NCI-H524 (cell line): ENCODE measurements around the gene PRSS33.

ENCODE experiments used
- DNase-seq, 2 experiments: peaks; one replicate each; lab custom pipeline; 2025; lab: John Stamatoyannopoulos, UW

PRSS33 gene

DNA sequence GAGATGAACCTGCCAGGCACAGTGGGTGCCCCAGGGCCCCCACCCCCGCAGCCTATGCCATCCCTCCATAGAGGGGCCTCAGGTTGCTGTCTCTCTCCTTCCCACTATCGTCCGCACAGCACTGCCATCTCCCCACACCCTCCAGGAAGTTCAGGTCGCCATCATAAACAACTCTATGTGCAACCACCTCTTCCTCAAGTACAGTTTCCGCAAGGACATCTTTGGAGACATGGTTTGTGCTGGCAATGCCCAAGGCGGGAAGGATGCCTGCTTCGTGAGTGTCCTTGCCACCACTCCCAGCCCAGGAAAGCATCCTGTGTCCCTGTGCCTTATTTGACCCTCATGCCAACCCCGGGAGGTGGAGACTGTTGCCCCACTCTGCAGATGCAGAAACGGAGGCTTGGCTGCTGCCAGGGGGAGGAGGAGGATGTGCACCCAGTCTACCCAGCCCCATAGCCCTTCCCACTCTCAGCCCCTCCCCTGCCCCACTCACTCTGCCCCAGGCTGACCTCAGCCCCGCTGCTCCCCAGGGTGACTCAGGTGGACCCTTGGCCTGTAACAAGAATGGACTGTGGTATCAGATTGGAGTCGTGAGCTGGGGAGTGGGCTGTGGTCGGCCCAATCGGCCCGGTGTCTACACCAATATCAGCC, 33.6 kb upstream of the PRSS33 start:
- no peak for DNase-seq

DNA sequence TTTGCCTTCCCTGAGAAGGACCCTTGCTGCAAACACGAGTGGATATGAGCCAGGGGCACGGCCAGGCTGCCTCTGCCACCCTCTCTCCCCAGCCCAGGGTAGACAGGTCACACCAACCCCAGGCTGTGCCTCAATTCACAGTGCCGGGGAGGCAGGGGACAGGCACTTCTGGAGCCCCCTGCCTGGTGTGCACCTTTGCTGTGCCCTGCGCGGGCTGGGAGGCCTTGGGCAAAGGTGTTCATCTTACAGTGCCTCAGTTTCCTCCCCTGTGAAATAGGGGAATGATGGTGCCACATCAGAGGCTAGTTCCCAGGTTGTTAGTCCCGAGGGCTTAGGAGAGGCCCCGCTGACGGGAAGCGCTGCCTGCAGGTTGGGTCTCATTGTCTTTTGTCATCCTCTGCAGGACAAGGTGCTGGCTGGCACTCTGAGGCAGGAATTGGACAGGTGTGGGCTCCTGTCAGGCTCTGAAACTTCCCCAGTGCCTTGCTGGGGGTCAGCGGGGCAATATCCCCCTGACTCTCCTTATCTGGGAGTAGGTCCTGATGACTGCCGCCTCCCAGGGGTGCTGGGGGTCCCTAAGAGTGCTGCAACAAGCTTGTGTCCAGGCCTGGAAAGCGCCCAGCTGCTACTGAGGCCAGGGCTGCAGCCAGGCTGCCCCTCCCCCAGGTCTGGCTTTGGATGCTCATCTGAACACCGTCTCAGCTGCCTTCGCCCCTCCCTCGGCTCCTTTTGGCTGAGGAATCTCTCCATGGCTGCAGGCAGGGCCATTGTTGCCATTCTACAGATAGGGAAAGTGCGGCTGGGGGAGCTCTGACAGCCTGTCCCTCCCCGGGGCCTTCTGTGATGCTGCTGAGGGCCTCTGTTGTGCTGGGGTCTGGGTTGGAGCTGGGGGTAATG, 32.8 kb upstream of the PRSS33 start:
- no peak for DNase-seq

DNA sequence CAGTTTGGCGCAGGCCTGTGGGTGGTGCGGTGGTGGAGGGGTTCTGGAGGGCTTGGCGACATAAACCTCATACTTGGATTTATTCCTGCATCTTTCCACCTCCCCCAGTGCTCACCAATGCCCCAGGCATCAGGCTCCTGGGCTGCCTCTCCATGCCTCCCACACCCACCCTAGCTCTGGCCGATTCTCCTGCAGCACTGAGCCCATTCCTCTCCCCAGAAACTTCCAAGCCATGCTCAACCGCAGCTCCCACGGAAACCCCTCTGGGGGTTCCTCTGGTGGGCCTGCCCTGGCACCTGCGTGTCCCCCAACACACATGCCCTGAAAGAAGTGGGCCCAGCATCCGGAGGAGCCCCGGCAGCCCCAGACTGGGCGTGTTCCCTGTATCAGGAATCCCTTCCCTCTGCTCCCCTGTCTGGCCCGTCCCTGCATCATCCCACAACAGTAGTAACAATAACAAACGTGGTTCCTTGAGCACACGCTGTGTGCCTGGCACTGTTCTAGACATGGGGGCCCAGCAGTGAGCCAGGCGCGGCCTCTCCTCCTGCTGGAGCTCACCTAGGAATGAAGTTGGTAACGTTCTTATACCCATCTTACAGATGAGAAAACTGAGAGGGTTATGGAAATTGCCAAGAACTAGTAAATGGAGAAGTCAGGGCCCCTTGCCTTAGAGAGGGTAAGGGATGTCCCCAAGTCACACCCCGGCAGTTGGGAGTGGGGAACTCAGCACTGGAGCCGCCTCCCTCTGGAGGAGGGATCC, 32.0 kb upstream of the PRSS33 start:
- DNase-seq, result no peak

GRCh38 chr16:2818272-2818876, 31.0 kb upstream of the PRSS33 start:
- DNase-seq, result no peak

GRCh38 chr16:2817340-2818271, 30.2 kb upstream of the PRSS33 start:
- DNase-seq, result no peak

DNA sequence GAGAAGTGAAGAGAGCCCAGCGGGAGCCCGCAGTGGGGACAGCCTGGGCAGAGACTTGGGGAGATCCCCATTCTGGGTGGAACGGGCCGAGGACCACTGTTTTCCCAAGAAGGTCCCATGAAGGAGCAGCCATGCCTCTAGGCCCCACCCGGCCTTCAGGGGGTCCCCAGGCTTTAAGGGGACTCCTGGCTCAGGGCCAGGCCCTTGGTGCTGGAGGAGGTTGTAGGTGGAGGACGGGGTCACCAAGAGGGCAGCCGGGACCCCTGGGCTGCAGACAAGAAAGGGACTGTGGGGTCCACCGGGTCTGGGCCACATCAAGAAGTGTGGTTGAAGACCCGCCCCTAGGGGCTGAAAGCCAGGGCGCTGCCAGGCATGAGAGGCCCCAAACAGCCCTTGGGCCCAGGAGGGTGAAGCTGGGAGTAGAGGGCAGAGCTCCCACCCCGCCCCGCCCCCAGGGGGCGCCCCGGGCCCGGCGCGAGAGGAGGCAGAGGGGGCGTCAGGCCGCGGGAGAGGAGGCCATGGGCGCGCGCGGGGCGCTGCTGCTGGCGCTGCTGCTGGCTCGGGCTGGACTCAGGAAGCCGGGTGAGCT, 29.5 kb upstream of the PRSS33 start, which contains the start of gene PRSS21:
Gene PRSS21 (plus strand): TSS at position 487 of the 589 bp plus-strand sequence. CDS start 32 bp downstream, at position 519.
- DNase-seq, result no peak

DNA sequence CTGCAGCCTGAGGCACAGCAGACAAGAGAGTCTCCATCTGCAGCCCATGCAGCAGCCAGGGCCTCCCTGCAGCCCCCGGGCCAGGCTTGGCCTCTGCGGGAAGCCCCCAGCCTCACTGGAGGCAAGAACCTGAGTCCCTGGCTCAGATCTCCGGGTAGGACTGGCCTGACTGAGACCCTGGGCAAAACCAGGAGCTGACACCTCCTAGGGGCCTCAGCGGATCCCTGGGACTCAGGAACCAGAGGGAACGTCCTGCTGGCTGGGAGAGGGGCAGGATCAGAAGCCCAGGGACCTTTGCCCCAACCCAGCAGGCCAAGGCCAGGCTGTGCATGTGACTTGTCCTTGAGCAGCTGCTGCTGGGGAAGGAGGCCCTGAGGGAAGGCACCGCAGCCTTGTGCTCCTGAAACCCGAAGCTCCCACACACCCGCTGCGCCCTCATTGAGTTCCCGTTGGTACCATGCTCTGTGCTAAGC, 28.0 kb upstream of the PRSS33 start:
- DNase-seq, result no peak

DNA sequence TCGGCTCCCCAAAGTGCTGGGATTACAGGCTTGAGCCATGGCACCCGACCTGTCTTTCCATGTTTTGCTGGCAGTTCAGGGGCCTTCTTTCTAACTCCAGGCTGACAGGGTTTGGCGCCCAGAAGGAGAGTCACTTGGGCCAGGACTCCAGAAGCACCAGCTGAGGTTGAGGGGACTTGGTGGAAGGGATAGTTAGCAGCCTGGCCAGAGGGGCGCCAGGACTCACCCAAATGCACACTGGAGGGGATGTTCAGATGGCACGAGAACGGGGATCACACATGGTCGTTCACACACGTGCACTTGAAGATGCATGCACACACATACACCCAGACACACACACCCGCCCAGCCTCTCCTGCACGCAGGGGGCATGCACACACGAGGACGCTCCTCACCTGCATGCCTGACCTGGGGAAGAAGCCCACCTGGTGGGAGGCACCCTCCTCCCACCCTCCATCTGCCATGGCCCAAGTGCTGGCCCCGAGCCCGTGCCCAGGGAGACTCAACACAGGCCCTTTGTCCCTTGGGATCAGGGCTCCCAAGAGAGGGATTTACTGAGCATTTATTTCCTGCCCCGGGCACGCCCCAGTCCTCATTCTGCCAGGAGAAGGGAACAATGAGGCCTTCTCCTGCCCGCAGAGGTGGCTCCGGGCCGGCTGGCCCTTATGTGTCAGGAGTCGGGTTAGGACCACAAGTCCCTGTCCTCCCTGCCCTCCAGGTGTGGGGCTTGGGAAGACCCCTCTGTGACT, 27.4 kb upstream of the PRSS33 start:
- DNase-seq, result no peak

DNA sequence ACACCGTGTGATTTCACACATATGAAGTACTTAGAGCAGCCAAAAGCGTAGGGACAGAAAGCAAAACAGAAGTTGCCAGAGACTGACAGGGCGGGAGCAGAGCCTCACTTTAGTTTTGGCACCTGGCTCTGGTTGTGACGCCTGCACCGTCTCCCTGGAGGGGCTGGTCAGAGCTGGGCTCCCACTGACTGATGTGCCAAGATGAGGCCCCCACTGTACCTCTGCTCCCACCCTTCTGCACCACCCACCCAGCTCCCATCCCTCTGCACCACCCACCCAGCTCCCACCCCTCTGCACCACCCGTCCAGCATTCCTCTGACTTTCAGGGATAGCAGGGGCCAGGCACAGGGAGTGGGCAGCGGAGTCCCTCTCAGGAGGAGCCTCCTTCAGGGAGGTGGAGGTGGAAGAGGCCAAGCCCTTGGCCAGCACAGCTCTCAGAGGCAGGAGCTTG, 26.4 kb upstream of the PRSS33 start:
- DNase-seq, result no peak

DNA sequence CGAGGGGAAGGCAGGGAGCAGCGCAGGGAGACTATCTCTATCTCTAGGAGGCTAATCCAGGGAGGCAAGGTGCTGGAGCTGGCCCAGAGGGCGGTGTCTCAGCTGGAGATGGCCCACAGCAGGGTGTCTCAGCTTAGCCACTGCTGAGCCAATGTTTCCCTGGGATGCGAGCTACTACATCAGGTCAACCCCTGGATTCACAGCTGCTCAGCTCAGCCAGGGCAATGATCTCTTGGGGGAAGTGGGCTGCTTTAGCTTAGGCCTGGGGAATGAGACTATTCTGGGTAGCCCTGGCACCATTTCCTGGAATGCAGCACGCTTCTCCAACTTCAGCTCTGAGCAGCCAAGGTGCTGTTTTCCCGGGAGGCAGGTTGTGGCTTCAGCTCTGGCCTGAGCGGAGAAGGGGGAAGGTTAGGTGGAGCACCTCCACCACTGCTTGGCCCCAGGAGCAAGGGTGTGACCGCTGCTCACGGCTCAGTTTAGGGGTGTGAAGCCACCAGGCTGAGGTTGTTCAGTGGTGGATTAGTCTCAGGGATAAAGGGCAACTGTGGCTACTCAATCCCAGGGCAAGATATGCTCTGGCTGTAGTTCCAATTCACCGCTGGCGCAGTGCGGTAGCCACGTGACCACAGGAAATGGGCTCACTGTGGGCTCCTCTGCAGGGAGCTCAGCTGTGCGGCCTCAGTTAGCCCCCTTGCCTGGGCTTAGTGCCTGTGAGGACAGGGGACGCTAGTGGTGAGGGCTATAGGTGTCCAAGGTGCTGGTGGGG, 24.5 kb upstream of the PRSS33 start:
- DNase-seq, result no peak

GRCh38 chr16:2810651-2811050, 23.3 kb upstream of the PRSS33 start:
- DNase-seq, result no peak

DNA sequence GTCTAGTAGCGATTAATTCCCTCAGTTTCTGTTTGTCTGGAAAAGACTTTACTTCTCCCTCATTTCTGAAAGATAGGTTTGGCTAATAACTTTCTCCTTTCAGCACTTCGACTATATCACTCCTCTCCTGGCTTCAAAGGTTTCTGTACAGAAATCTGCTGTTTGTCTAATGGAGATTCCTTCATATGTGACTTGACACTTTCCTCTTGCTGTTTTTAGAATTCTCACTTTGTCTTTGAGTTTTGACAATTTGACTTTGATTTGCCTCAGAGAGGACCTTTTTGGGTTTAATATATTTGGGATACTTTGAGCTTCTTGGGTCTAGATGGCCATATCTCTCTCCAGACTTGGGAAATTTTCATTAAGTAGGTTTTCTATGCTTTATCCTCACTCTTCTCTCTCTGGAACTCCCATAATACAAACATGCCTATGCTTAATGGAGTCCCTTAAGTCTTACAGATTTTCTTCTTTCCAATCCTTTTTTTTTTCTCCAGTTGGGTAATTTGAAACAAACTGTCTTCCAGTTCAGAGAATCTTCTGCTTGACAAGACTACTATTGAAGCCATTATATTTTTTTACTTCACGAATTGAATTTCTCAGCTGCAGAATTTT, 21.9 kb upstream of the PRSS33 start:
- no peak for DNase-seq

DNA sequence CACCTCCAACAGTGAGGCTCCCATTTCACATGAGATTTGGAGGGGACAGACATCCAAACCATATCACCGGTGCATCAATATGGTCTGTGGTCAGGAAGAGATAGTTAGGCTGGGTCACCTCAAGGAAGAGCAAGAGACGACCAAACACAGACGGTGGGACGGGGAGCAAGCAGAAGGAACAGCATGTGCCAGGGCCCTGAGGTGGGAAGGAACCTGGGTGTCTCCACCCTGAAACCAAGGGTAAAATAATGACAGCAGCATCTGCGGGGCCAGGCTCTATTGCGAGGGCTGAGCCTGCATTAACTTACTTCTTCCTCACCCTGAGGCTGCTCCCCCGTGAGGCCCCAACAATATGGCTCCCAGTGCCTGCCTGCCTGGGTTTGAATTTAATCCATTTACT, 20.8 kb upstream of the PRSS33 start:
- no peak for DNase-seq

DNA sequence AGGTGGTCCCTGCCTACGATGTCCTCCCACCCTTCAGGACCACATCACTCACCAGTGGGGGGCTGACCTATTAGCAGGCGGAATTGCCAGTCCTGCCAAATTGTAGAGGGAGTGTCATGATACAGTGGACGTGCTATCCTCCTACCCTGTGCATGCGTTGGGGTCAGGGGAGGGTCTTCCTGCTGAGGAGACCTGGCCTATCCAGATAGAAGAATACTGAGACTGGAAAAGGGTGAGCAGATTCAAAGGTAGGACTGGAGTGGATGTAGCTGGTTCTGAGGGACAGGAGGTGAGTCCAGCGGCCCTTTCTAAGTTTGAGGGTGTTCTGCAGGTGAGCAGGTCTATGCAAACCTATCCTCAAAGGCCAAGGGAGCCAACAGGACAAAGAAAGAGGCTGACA, 18.9 kb upstream of the PRSS33 start:
- DNase-seq, result no peak

- DNase-seq, result no peak
These were observed 17.4 kb upstream of the PRSS33 start for GRCh38 chr16:2804728-2805127.

DNA sequence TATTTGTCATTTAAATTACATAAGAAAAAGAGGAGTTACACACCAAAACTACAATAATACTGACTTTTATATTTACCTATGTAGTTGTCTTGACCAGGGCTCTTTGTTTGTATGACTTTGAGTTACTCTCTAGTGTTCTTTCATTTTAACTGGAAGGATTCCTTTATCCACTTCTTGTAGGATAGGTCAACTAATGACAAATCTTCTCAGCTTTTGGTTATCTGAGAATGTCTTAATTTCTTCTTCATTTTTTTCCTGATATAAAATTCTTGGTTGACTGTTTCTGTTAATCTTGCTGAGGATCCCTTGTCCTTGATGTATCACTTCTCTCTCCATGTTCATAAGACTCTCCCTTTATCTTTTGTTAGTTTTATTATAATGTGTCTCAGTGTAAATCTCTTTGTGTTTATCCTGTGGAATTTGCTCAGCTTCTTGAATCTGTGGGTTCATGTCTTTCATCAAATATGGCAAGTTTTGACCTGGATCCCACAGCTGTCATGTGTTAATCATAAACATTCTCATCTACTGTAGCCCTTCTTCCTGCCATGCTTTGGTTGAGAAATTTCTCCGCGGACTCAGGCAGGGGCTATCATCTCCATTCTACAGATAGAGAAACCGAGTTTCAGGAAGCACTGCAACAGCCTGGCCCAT, 16.3 kb upstream of the PRSS33 start:
- DNase-seq, result no peak

DNA sequence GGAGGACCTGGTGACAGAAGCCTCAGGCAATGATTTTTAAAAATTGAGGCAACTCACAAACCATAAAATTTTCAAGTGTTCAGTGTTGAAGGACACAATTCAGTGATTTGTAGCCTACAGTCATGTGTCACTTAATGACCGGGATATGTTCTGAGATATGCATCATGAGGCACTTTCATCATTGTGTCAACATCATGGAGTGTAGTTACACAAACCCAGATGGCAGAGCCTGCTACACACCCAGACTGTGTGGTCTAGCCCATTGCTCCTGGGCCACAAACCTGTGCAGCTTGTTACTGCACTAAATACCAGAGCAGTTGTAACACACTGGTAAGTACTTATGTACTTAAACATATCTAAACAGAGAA, 12.5 kb upstream of the PRSS33 start:
- no peak for DNase-seq
